ENCODE data around the gene CGN. TPM values are rescaled to one million over a fixed set of nuclear protein-coding genes. Genes with fewer than 3 reads are reported as not detected.

The CGN gene
- total and polyA plus RNA-seq, 2 donors (not counting 1 experiment from before 2014, with no cell fraction given) = 0.17 TPM

- Histone ChIP-seq H3K36me3 (ENCODE audit: control insufficient read depth, insufficient read depth, low read length) (no peaks in the 10 kb centered on the region), H3K4me1 (ENCODE audit: control insufficient read depth, extremely low read depth, insufficient read depth, low read length) (no peaks in the 10 kb centered on the region), H3K4me2 (ENCODE audit: extremely low read depth, insufficient read depth, low read length) (no peak overlapping the region), H2AFZ (ENCODE audit: low read length) (no peak overlapping the region), H4K20me1 (ENCODE audit: control insufficient read depth, extremely low read depth, insufficient read depth, low read length) (no peaks in the 10 kb centered on the region), H3K79me2 (ENCODE audit: control insufficient read depth, insufficient read depth, low read length) (no peaks in the 10 kb centered on the region), H3K9ac (ENCODE audit: insufficient read depth, low read length) (no peak overlapping the region), H3K27me3 (ENCODE audit: control insufficient read depth, insufficient read depth, low read length) (no peaks in the 10 kb centered on the region), H3K27ac (ENCODE audit: insufficient read depth, low read length) (no peak overlapping the region), H3K4me3 (replicated peaks in 1 of 4; ENCODE audit: control extremely low read depth in 1 of 4, insufficient read depth in 1 of 4, low read depth in 3 of 4, low read length in 4 of 4) (no peak overlapping the region), H3K9me3 (ENCODE audit: control insufficient read depth, insufficient read depth, low read depth, low read length) (no peaks in the 10 kb centered on the region)
- DNase-seq (ENCODE audit: low read depth in 2 of 2) = no peak
- TF ChIP-seq EZH2 (IDR thresholded peaks at IDR 0.05; ENCODE audit: low read length, missing control alignments) = no peak
- no peak for TF ChIP-seq CTCF (conservative IDR thresholded peaks at IDR 0.05 in 1 of 2, IDR thresholded peaks at IDR 0.05 in 1 of 2; ENCODE audit: low read depth in 1 of 2, low read length in 2 of 2)
Observed at GRCh38 chr1:151491641-151492040, 19.5 kb upstream of the CGN start.

GRCh38 chr1:151492120-151492519 is 19.1 kb upstream of the CGN start:
- Histone ChIP-seq H4K20me1 (ENCODE audit: control insufficient read depth, extremely low read depth, insufficient read depth, low read length) (no peaks in the 10 kb centered on the region), H3K79me2 (ENCODE audit: control insufficient read depth, insufficient read depth, low read length) (no peaks in the 10 kb centered on the region), H3K4me3 (replicated peaks in 1 of 4; ENCODE audit: control extremely low read depth in 1 of 4, insufficient read depth in 1 of 4, low read depth in 3 of 4, low read length in 4 of 4) (no peak overlapping the region), H3K9ac (ENCODE audit: insufficient read depth, low read length) (no peak overlapping the region), H3K4me1 (ENCODE audit: control insufficient read depth, extremely low read depth, insufficient read depth, low read length) (no peaks in the 10 kb centered on the region), H3K27me3 (ENCODE audit: control insufficient read depth, insufficient read depth, low read length) (no peaks in the 10 kb centered on the region), H3K9me3 (ENCODE audit: control insufficient read depth, insufficient read depth, low read depth, low read length) (no peaks in the 10 kb centered on the region), H3K4me2 (ENCODE audit: extremely low read depth, insufficient read depth, low read length) (no peak overlapping the region), H2AFZ (ENCODE audit: low read length) (no peak overlapping the region), H3K27ac (ENCODE audit: insufficient read depth, low read length) (no peak overlapping the region), H3K36me3 (ENCODE audit: control insufficient read depth, insufficient read depth, low read length) (no peaks in the 10 kb centered on the region)
- TF ChIP-seq CTCF (conservative IDR thresholded peaks at IDR 0.05 in 1 of 2, IDR thresholded peaks at IDR 0.05 in 1 of 2; ENCODE audit: low read depth in 1 of 2, low read length in 2 of 2) (no peak), EZH2 (IDR thresholded peaks at IDR 0.05; ENCODE audit: low read length, missing control alignments) (no peak)
- no peak for DNase-seq (ENCODE audit: low read depth in 2 of 2)

- no peaks in the 10 kb centered on the region for H4K20me1 ChIP-seq (ENCODE audit: control insufficient read depth, extremely low read depth, insufficient read depth, low read length)
- H3K4me2 ChIP-seq (ENCODE audit: extremely low read depth, insufficient read depth, low read length) = no peak overlapping the region
Observed at GRCh38 chr1:151493042-151493441, 18.1 kb upstream of the CGN start.

More at GRCh38 chr1:151493042-151493441, 18.1 kb upstream of the CGN start:
- Histone ChIP-seq H3K79me2 (ENCODE audit: control insufficient read depth, insufficient read depth, low read length) (no peaks in the 10 kb centered on the region), H3K27me3 (ENCODE audit: control insufficient read depth, insufficient read depth, low read length) (no peaks in the 10 kb centered on the region), H3K4me1 (ENCODE audit: control insufficient read depth, extremely low read depth, insufficient read depth, low read length) (no peaks in the 10 kb centered on the region), H3K4me3 (replicated peaks in 1 of 4; ENCODE audit: control extremely low read depth in 1 of 4, insufficient read depth in 1 of 4, low read depth in 3 of 4, low read length in 4 of 4) (no peak overlapping the region), H3K27ac (ENCODE audit: insufficient read depth, low read length) (no peak overlapping the region), H2AFZ (ENCODE audit: low read length) (no peak overlapping the region), H3K36me3 (ENCODE audit: control insufficient read depth, insufficient read depth, low read length) (no peaks in the 10 kb centered on the region), H3K9ac (ENCODE audit: insufficient read depth, low read length) (no peak overlapping the region), H3K9me3 (ENCODE audit: control insufficient read depth, insufficient read depth, low read depth, low read length) (no peaks in the 10 kb centered on the region)
- no peak for DNase-seq (ENCODE audit: low read depth in 2 of 2)
- no peak for TF ChIP-seq EZH2 (IDR thresholded peaks at IDR 0.05; ENCODE audit: low read length, missing control alignments)
- no peak for TF ChIP-seq CTCF (conservative IDR thresholded peaks at IDR 0.05 in 1 of 2, IDR thresholded peaks at IDR 0.05 in 1 of 2; ENCODE audit: low read depth in 1 of 2, low read length in 2 of 2)

Data from fibroblast of lung (primary cell).